Mesendoderm (in vitro differentiated cells): ENCODE data around the gene BCAT1.
A peak's percentile ranks its signal among the peaks of the same experiment; 100 is the strongest.
"Not testable (repeated sequence)": the region's sequence is repeated elsewhere in the genome, so short reads cannot be mapped to it uniquely, and the experiment has no call there.

Source experiments
- DNase-seq: peaks from one replicate; pipeline ENCODE4 v3.0.0; 2013
- H2AK5ac ChIP-seq: 2 replicates; pipeline ENCODE4 v1.6.1; 2013; ENCODE audit warnings: low read length, inconsistent platforms
- H2BK120ac ChIP-seq: 2 replicates; pipeline ENCODE4 v1.6.1; 2013; ENCODE audit warnings: low read depth, mild to moderate bottlenecking, low read length, moderate library complexity, mixed read lengths
- H2BK15ac ChIP-seq: replicated peaks from 2 replicates; pipeline ENCODE4 v1.6.1; 2013; ENCODE audit warnings: low read depth, mild to moderate bottlenecking, moderate library complexity
- H2BK5ac ChIP-seq: 2 replicates; pipeline ENCODE4 v1.6.1; 2013; ENCODE audit warnings: low read length, inconsistent platforms
- H3K18ac ChIP-seq: 2 replicates; pipeline ENCODE4 v1.6.1; 2013; ENCODE audit warnings: mild to moderate bottlenecking, low read length, mixed read lengths
- H3K23ac ChIP-seq: one replicate; pipeline ENCODE4 v1.6.1; 2013; ENCODE audit warnings: low read length
- H3K27ac ChIP-seq: 2 replicates; pipeline ENCODE4 v1.5.1; 2013; ENCODE audit warnings: low read depth, mild to moderate bottlenecking, inconsistent platforms, low read length, moderate library complexity
- H3K27me3 ChIP-seq: 2 replicates; pipeline ENCODE4 v1.6.1; 2013; ENCODE audit warnings: low read length, control low read depth, mild to moderate bottlenecking, inconsistent platforms; ENCODE audit not compliant: insufficient read depth, poor library complexity
- H3K36me3 ChIP-seq: 2 replicates; pipeline ENCODE4 v1.6.1; 2013; ENCODE audit warnings: low read length, inconsistent platforms; ENCODE audit not compliant: control insufficient read depth, insufficient read depth
- H3K4ac ChIP-seq: one replicate; pipeline ENCODE4 v1.6.1; 2013; ENCODE audit warnings: low read depth, mild to moderate bottlenecking, low read length, moderate library complexity
- H3K4me1 ChIP-seq: 2 replicates; pipeline ENCODE4 v1.6.1; 2013; ENCODE audit warnings: low read depth, low read length, inconsistent platforms; ENCODE audit not compliant: control insufficient read depth
- H3K4me2 ChIP-seq: 2 replicates; pipeline ENCODE4 v1.6.1; 2013; ENCODE audit warnings: low read length
- H3K4me3 ChIP-seq: 2 replicates; pipeline ENCODE4 v1.5.1; 2013; ENCODE audit warnings: mild to moderate bottlenecking, low read length
- H3K56ac ChIP-seq: one replicate; pipeline ENCODE4 v1.6.1; 2013; ENCODE audit warnings: low read length
- H3K79me1 ChIP-seq: 2 replicates; pipeline ENCODE4 v1.6.1; 2013; ENCODE audit warnings: low read length, inconsistent platforms
- H3K79me2 ChIP-seq: 2 replicates; pipeline ENCODE4 v1.6.1; 2013; ENCODE audit warnings: mild to moderate bottlenecking, low read length; ENCODE audit not compliant: control insufficient read depth, insufficient read depth
- H3K9ac ChIP-seq: 2 replicates; pipeline ENCODE4 v1.6.1; 2013; ENCODE audit warnings: low read length, inconsistent platforms
- H4K5ac ChIP-seq: one replicate; pipeline ENCODE4 v1.6.1; 2013; ENCODE audit warnings: low read length
- H4K8ac ChIP-seq: one replicate; pipeline ENCODE4 v1.6.1; 2013; ENCODE audit warnings: low read depth, mild to moderate bottlenecking, control low read depth, low read length, moderate library complexity
- WGBS: extraction: QIAGEN DNeasy Blood & Tissue Kit; methylation state at CpG from one replicate; pipeline ENCODE4 v1.1.7; 2013; ENCODE audit warnings: low lambda C conversion rate, missing lambda C conversion rate; ENCODE audit not compliant: insufficient coverage; ENCODE audit errors: extremely low coverage; 5-methylcytosine and 5-hydroxymethylcytosine counted together

The BCAT1 gene

DNA sequence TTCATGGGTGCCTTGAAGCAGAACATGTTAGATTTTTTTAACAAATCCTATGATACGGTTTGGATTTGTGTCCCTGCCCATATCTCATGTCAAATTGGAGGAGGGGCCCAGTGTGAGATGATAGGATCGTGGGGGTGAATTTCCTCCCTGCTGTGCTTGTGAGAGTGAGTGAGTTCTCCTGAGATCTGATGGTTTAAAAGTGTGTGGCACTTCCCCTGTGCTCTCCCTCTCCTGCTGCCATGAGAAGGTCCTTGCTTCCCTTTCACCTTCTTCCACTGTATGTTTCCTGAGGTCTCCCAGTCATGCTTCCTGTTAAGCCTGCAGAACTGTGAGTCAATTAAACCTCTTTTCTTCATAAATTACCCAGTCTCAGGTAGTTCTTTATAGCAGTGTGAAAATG is 97.0 kb downstream of the BCAT1 start:
- H4K8ac ChIP-seq, H3K36me3 ChIP-seq, H3K4ac ChIP-seq, H3K56ac ChIP-seq, H3K9ac ChIP-seq, H3K4me1 ChIP-seq, H3K79me2 ChIP-seq, H3K4me2 ChIP-seq, H2AK5ac ChIP-seq, H3K23ac ChIP-seq, H3K18ac ChIP-seq, H2BK15ac ChIP-seq, H3K27ac ChIP-seq, H3K4me3 ChIP-seq, H2BK5ac ChIP-seq, H2BK120ac ChIP-seq, H3K27me3 ChIP-seq, H4K5ac ChIP-seq: not testable (repeated sequence)
- peaks cover 14% of the 10 kb centered on the region for H3K79me1 ChIP-seq
- no CpG with 5 or more reads among the region's 2 CpGs for WGBS
- peak; percentile 82 for DNase-seq

DNA sequence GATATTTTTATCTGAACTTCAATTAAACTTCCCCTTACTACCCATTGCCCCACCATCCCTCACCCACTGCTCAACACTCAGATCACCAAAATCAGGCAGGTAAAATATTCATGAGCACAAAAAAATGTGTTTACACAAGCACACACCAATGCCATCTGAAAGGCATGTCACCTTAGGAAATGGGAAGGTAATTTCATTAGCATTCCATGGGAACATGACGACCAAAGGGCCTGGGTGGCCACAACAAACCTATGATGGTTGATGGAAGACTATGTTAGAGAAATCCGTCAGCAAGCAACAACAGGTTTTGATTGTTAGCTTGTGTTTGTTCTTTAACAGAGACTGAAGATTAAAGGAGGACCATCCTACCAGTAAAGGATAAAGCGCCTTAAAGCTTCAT is 97.6 kb downstream of the BCAT1 start:
- Histone ChIP-seq H4K8ac (no peak overlapping the region), H3K4ac (no peak overlapping the region), H4K5ac (no peak overlapping the region), H2BK5ac (peak overlapping the region; percentile 28), H2AK5ac (no peak overlapping the region), H3K27ac (peak overlapping the region; percentile 54), H3K9ac (no peak overlapping the region), H3K18ac (no peak overlapping the region), H3K27me3 (no peaks in the 10 kb centered on the region), H2BK120ac (no peak overlapping the region), H3K4me2 (no peak overlapping the region), H3K79me1 (peaks cover 14% of the 10 kb centered on the region), H3K4me1 (peaks cover 9% of the 10 kb centered on the region), H3K36me3 (no peaks in the 10 kb centered on the region), H3K79me2 (peaks cover 2% of the 10 kb centered on the region), H3K4me3 (no peak overlapping the region), H3K56ac (no peak overlapping the region), H2BK15ac (no peak overlapping the region), H3K23ac (no peak overlapping the region)
- DNase-seq, result peak; percentile 66
- no CpG with 5 or more reads among the region's 3 CpGs for WGBS

DNA sequence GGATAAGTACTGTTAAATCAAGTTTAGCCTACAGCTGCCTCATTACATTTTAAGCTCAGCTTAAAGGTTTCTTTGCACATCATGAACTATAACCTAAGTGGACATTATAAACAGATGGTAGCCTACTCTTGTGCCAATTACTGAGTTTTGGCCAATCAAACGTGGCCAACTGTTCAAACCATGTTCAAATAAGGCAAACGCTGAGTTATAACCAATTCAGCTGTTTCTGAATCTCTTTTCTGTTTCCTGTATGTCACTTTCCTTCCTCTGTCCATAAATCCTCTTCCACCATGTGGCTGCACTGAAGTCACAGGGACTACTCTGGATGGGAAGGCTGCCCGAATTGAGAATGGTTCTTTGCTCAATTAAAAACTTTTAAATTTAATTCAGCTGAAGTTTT is 98.4 kb downstream of the BCAT1 start:
- Histone ChIP-seq H2BK5ac (no peak overlapping the region), H3K79me1 (peaks cover 9% of the 10 kb centered on the region), H3K4me3 (no peak overlapping the region), H3K4ac (no peak overlapping the region), H2BK15ac (no peak overlapping the region), H3K79me2 (peaks cover 2% of the 10 kb centered on the region), H4K5ac (no peak overlapping the region), H3K9ac (no peak overlapping the region), H2BK120ac (no peak overlapping the region), H3K56ac (no peak overlapping the region), H3K36me3 (no peaks in the 10 kb centered on the region), H3K27me3 (no peaks in the 10 kb centered on the region), H3K27ac (no peak overlapping the region), H2AK5ac (no peak overlapping the region), H4K8ac (no peak overlapping the region), H3K23ac (no peak overlapping the region), H3K18ac (peak overlapping the region; percentile 60), H3K4me2 (no peak overlapping the region), H3K4me1 (peaks cover 7% of the 10 kb centered on the region)
- no peak for DNase-seq
- WGBS, result no CpG with 5 or more reads among the region's 3 CpGs

DNA sequence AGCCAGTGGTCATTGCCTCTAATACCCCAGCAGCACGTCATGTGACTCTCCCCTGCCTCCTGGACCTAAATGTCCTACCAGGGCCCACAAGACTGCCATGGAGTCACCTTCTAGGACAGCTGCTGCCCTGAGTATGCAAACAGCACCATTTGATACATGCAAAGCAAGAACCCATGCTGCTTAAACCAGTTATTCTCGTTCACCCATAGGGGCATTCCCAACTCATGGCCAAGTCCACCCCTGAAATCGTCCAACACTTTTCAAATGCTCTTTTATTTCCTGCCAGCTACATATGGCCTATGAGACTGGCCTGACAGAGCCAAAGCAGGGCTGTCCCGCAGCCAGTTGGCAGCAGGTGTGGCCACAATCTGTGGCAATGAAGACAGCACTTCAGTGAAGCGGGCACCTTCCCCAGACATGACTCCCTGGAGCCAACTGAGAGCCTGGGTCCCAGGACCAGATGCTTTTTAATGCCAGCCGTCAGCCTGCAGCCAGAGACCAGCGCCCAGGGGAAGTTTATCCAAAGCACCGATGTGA is 99.9 kb downstream of the BCAT1 start:
- Histone ChIP-seq H3K79me1 (peaks cover 9% of the 10 kb centered on the region), H2AK5ac (no peak overlapping the region), H3K18ac (no peak overlapping the region), H2BK5ac (no peak overlapping the region), H3K23ac (no peak overlapping the region), H3K27me3 (no peaks in the 10 kb centered on the region), H3K9ac (no peak overlapping the region), H3K4me3 (no peak overlapping the region), H2BK15ac (no peak overlapping the region), H4K5ac (no peak overlapping the region), H3K36me3 (no peaks in the 10 kb centered on the region), H3K4me2 (no peak overlapping the region), H3K56ac (no peak overlapping the region), H3K4ac (no peak overlapping the region), H2BK120ac (no peak overlapping the region), H3K4me1 (peaks cover 7% of the 10 kb centered on the region), H4K8ac (no peak overlapping the region), H3K79me2 (peaks cover 2% of the 10 kb centered on the region), H3K27ac (no peak overlapping the region)
- no peak for DNase-seq
- no CpG with 5 or more reads among the region's 8 CpGs for WGBS

DNA sequence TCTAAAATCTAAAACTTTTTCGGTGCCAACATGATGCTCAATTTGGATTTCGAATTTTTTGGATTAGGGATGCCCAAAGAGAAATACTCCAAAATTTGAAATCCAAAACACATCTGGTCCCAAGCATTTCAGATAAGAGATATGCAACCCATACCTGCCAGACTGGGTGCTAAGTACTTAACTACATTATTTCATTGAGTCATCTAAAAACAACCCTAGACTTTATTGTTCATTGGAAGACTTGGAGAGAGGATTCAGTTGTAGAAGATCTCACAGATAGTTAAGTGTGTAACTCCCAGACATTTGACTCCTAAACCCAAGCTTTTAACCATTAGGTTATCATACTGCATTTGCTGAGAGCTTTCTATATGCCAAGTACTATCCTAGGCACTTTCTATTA is 102.2 kb downstream of the BCAT1 start:
- no CpG with 5 or more reads among the region's 2 CpGs for WGBS
- H3K4ac ChIP-seq, result no peak overlapping the region
- no peak overlapping the region for H2BK120ac ChIP-seq

DNA sequence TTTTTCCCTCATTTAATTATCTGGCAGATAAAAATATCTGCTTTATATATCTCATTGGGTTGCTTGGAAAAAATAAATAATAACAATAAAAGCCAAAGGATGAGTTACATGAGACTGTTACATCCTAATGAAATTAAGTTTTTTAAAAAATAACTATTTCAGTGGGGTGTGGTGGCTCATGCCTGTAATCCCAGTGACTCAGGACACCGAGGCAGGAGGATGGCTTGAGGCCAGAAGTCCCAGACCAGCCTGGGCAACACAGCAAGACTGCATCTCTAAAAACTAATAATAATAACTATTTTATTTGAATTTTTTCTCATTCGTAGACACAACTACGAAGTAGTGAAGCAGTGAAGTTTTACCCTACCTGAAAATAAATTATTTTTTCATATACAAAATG is 103.3 kb downstream of the BCAT1 start:
- Histone ChIP-seq H2AK5ac (no peak overlapping the region), H3K79me2 (peaks cover 2% of the 10 kb centered on the region), H4K5ac (no peak overlapping the region), H4K8ac (no peak overlapping the region), H3K4me2 (no peak overlapping the region), H3K27me3 (no peaks in the 10 kb centered on the region), H3K9ac (no peak overlapping the region), H3K36me3 (no peaks in the 10 kb centered on the region), H3K23ac (no peak overlapping the region), H3K18ac (no peak overlapping the region), H3K79me1 (peaks cover 11% of the 10 kb centered on the region), H3K56ac (no peak overlapping the region), H3K4me3 (no peak overlapping the region), H2BK5ac (no peak overlapping the region), H3K4ac (no peak overlapping the region), H3K27ac (no peak overlapping the region), H2BK120ac (no peak overlapping the region), H2BK15ac (no peak overlapping the region), H3K4me1 (peaks cover 2% of the 10 kb centered on the region)
- no CpG with 5 or more reads among the region's 3 CpGs for WGBS
- no peak for DNase-seq

More for the DNA sequence above, 102.2 kb downstream of the BCAT1 start:
- DNase-seq, result no peak
- Histone ChIP-seq H3K36me3 (no peaks in the 10 kb centered on the region), H3K79me1 (peaks cover 11% of the 10 kb centered on the region), H3K4me1 (peaks cover 7% of the 10 kb centered on the region), H3K4me2 (no peak overlapping the region), H3K27me3 (no peaks in the 10 kb centered on the region), H2BK15ac (no peak overlapping the region), H3K4me3 (no peak overlapping the region), H3K27ac (no peak overlapping the region), H3K18ac (no peak overlapping the region), H2BK5ac (no peak overlapping the region), H4K8ac (no peak overlapping the region), H4K5ac (no peak overlapping the region), H3K23ac (no peak overlapping the region), H3K79me2 (peaks cover 2% of the 10 kb centered on the region), H3K9ac (no peak overlapping the region), H2AK5ac (no peak overlapping the region), H3K56ac (no peak overlapping the region)
